GM21723 (cell line): Measurements from ENCODE around the gene HDAC6.
"Not testable (repeated sequence)": the region's sequence is repeated elsewhere in the genome, so short reads cannot be mapped to it uniquely, and the experiment has no call there.

Experiments used
- ATAC-seq: cut with Tn5 transposase; IDR thresholded peaks from one replicate; pipeline ENCODE4 v1.9.1; 2021; ENCODE audit warnings: mild to moderate bottlenecking, moderate library complexity; ENCODE audit not compliant: unreplicated experiment

The HDAC6 gene

GRCh38 chrX:48789366-48790220, 12.3 kb upstream of the HDAC6 start:
- no peak for ATAC-seq

- ATAC-seq, result no peak
These were observed 11.4 kb upstream of the HDAC6 start for GRCh38 chrX:48790477-48790876.

GRCh38 chrX:48791063-48791820, 10.6 kb upstream of the HDAC6 start:
- no peak for ATAC-seq

GRCh38 chrX:48792219-48792618, 9.6 kb upstream of the HDAC6 start:
- ATAC-seq, result no peak

GRCh38 chrX:48793935-48794334, 7.9 kb upstream of the HDAC6 start:
- no peak for ATAC-seq

GRCh38 chrX:48794340-48794910, 7.4 kb upstream of the HDAC6 start:
- no peak for ATAC-seq

- no peak for ATAC-seq
These were observed 6.9 kb upstream of the HDAC6 start for GRCh38 chrX:48794911-48795515.

- ATAC-seq, result no peak
These were observed 3.5 kb upstream of the HDAC6 start for GRCh38 chrX:48798318-48798717.

- no peak for ATAC-seq
These were observed 1.1 kb upstream of the HDAC6 start for GRCh38 chrX:48800574-48801279.

GRCh38 chrX:48802089-48802904, 430 bp downstream of the HDAC6 start:
- ATAC-seq, result peak; percentile 43

- no peak for ATAC-seq
These were observed 986 bp downstream of the HDAC6 start for GRCh38 chrX:48802905-48803200.

- no peak for ATAC-seq
These were observed 4.2 kb downstream of the HDAC6 start for GRCh38 chrX:48806081-48806480.

- no peak for ATAC-seq
These were observed 11.8 kb downstream of the HDAC6 start for GRCh38 chrX:48813644-48814043.

- ATAC-seq, result no peak
These were observed 12.9 kb downstream of the HDAC6 start for GRCh38 chrX:48814722-48815121.

- no peak for ATAC-seq
These were observed 13.4 kb downstream of the HDAC6 start for GRCh38 chrX:48815266-48815665.

- ATAC-seq, result no peak
These were observed 14.3 kb downstream of the HDAC6 start for GRCh38 chrX:48816014-48816810.

GRCh38 chrX:48818098-48818497, 16.2 kb downstream of the HDAC6 start:
- no peak for ATAC-seq

- ATAC-seq, result no peak
These were observed 17.0 kb downstream of the HDAC6 start for GRCh38 chrX:48818866-48819265.

GRCh38 chrX:48819394-48819793, 17.5 kb downstream of the HDAC6 start:
- ATAC-seq, result not testable (repeated sequence)
